ENCODE results near the gene CRYGC.
"Not testable (repeated sequence)": the region's sequence is repeated elsewhere in the genome, so short reads cannot be mapped to it uniquely, and the experiment has no call there.

CRYGC gene

DNA sequence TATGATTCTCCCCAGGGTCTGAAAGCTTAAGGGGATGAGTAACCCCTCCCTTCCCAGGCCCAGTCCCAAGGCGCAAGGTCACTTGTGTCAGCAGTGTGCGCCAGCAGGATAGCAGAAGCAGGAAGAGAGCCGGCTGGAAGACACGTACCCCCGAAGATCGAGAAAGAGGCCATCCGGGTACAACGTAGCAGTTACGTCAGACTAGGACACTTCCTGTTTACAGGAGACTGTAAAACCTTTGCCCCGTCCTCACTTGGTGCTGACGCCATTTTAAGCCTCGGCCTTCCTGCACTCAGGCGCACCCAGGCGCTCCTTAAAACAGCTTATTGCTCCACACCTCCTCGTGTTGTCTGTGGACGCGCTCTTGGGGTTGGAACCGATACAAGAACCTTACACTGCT, 9.8 kb upstream of the CRYGC start:
- no peak overlapping the region for H3K4me3 ChIP-seq (ENCODE audit: low read depth, low read length)
- no peak for DNase-seq (ENCODE audit: low read depth, low spot score)
- TF ChIP-seq, protein P1, sequence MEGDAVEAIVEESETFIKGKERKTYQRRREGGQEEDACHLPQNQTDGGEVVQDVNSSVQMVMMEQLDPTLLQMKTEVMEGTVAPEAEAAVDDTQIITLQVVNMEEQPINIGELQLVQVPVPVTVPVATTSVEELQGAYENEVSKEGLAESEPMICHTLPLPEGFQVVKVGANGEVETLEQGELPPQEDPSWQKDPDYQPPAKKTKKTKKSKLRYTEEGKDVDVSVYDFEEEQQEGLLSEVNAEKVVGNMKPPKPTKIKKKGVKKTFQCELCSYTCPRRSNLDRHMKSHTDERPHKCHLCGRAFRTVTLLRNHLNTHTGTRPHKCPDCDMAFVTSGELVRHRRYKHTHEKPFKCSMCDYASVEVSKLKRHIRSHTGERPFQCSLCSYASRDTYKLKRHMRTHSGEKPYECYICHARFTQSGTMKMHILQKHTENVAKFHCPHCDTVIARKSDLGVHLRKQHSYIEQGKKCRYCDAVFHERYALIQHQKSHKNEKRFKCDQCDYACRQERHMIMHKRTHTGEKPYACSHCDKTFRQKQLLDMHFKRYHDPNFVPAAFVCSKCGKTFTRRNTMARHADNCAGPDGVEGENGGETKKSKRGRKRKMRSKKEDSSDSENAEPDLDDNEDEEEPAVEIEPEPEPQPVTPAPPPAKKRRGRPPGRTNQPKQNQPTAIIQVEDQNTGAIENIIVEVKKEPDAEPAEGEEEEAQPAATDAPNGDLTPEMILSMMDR (IDR thresholded peaks at IDR 0.05; ENCODE audit: low read depth, low read length), result no peak
- in situ Hi-C loops (cut with HindIII; ENCODE audit: low sequenced_read_pairs), result no loop called here

DNA sequence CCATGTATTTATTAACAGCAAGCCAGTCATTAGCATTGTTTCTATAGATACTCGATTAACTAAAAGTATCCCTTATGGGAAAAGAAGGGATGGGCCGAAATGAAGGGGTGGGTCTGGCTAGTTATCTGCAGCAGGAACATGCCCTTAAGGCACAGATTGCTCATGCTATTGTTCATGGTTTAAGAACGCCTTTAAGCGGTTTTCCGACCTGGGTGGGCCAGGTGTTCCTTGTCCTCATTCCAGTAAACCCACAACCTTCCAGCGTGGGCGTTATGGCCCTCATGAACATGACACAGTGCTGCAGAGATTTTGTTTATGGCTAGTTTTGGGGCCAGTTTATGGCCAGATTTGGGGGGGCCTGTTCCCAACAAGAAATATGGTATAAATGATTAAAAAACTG, 8.7 kb upstream of the CRYGC start:
- DNase-seq (ENCODE audit: low read depth, low spot score); H3K4me3 ChIP-seq (ENCODE audit: low read depth, low read length); in situ Hi-C loops (cut with HindIII; ENCODE audit: low sequenced_read_pairs): not testable (repeated sequence)

DNA sequence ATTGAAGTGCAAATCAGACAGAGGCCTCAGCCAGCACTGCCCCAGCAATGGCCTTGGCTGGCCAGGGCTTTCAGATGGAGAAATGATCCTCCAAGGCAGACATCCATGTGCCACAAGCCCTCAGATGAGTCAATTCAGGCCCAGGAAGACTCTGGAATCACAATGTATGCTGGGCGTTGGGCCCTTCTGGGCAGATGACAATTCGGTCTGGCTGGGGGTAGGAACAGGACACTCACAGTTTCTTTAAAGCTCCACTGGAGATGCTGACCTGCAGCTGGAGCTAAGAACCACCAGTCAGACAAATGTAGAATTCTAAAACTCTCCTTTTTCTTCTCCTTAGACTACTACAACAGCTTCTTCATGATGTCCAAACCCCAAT, 7.1 kb upstream of the CRYGC start:
- in situ Hi-C loops (cut with HindIII; ENCODE audit: low sequenced_read_pairs), result no loop called here
- TF ChIP-seq, protein P1 (IDR thresholded peaks at IDR 0.05; ENCODE audit: low read depth, low read length), result no peak
- DNase-seq (ENCODE audit: low read depth, low spot score), result no peak

DNA sequence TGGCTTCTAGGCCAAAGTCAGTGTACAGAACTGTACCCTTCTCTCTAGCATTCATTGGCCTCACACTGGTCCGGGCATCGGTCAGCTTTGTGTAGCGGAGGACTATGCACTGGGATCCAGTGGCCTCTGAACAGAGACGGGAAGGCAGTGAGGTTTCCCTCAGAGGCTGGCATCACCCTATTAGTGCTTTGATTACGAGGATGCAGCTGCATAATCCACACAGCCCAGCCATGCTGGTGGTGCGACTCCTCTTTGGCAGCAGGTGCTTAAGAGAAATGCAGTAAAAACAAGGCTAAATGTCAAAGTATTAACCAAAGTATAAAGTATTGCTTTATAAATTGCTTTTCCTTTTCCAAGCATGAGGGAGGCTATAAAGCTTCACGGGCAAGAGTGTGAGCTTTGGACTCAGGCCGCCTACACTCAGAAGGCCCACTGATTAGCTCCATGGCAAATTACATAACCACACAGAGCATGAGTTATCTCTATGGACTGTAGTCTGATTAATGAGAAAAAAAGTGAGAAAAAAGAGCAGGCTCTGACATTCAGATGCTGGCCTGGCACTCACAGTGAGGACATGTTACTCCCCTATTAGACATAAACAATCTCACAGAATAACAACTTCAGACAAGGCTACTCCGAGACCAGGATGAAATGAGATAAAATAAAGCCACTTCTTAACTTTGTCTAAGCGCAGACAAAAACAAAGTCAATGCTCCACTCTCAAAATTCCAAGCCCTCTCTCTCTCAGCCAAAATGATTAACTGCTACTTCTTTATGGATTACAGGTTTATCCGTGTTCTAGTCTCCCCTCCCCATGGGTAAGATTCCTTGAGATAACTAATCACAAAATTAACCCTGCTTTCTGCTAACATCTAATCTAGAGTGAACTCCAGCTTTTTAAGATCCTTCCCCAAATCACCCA, 6.4 kb upstream of the CRYGC start:
- TF ChIP-seq, protein P1 (IDR thresholded peaks at IDR 0.05; ENCODE audit: low read depth, low read length), result no peak
- in situ Hi-C loops (cut with HindIII; ENCODE audit: low sequenced_read_pairs), result no loop called here
- DNase-seq (ENCODE audit: low read depth, low spot score), result no peak
- no peak overlapping the region for H3K4me3 ChIP-seq (ENCODE audit: low read depth, low read length)

More for the DNA sequence above, 7.1 kb upstream of the CRYGC start:
- no peak overlapping the region for H3K4me3 ChIP-seq (ENCODE audit: low read depth, low read length)

DNA sequence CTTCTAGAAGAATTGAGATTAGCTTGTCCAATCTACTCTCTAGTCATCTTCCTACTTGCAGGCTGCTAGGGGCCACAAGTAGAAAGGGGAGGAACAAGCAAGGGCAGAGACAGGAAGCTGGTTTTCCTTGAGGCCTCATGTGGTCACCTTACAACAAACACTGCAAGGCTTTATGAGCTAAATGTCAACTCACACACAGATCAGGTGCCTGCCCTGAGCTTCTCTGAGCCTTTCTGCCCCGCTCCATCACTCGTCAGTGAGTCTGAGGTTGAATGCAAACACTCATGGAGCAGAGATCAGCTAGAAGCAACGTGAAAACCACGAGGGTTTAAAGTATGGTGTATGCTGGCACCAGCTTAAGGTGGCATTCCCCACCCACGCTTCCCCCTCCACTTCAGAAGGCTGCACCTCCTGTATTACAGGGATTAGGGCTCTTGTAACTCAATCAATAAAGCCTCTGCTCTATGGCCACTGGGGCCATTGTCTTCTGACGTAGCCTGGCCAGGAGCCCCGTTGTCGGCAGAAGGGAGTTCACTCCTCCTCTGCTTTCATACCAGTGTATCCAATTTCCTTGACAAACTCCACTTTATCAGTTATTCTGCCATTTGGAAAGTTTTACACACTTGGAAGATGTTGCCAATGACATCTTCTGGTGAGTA, 5.4 kb upstream of the CRYGC start:
- in situ Hi-C loops (cut with HindIII; ENCODE audit: low sequenced_read_pairs), result no loop called here
- TF ChIP-seq, protein P1 (IDR thresholded peaks at IDR 0.05; ENCODE audit: low read depth, low read length), result no peak
- no peak for DNase-seq (ENCODE audit: low read depth, low spot score)
- H3K4me3 ChIP-seq (ENCODE audit: low read depth, low read length), result no peak overlapping the region

DNA sequence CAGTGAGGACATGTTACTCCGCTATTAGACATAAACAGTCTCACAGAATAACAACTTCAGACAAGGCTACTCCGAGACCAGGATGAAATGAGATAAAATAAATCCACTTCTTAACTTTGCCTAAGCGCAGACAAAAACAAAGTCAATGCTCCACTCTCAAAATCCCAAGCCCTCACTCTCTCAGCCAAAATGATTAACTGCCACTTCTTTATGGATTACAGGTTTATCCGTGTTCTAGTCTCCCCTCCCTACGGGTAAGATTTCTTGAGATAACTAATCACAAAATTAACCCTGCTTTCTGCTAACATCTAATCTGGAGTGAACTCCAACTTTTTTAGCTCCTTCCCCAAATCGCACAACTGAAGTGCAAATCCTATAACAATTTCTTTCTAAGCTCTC, 1.1 kb upstream of the CRYGC start:
- in situ Hi-C loops (cut with HindIII; ENCODE audit: low sequenced_read_pairs), result no loop called here
- no peak overlapping the region for H3K4me3 ChIP-seq (ENCODE audit: low read depth, low read length)
- no peak for DNase-seq (ENCODE audit: low read depth, low spot score)
- TF ChIP-seq, protein P1 (IDR thresholded peaks at IDR 0.05; ENCODE audit: low read depth, low read length), result no peak

DNA sequence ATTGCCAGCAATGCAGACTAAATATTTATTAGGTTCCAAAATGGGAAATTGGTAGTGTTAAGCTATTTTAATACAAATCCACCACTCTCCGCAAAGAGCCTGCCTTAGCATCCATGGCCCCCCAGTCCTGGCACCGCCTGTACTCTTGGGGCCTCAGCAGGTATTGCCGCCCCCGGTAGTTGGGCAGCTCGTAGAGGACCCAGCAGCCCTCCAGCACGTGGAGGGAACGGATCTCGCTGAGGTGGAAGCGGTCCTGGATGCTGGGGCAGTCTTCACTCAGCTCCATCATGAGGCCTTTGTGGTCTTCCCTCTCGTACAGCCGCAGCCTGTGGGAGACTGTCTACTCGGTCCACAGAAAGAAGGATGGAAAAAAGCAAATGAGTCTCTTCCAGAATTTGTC, 1.5 kb downstream of the CRYGC start:
- no peak overlapping the region for H3K4me3 ChIP-seq (ENCODE audit: low read depth, low read length)
- DNase-seq (ENCODE audit: low read depth, low spot score), result no peak
- TF ChIP-seq, protein P1 (IDR thresholded peaks at IDR 0.05; ENCODE audit: low read depth, low read length), result no peak
- in situ Hi-C loops (cut with HindIII; ENCODE audit: low sequenced_read_pairs), result no loop called here
